Lower leg skin (tissue), 4 donors: ENCODE measurements around the gene COA8. TPM values are rescaled to one million over a fixed set of nuclear protein-coding genes. Genes with fewer than 3 reads are reported as not detected.

ENCODE experiments used
- DNase-seq, 2 donors: peaks; one replicate each; pipeline ENCODE4 v3.0.0-alpha.2; 2019; ENCODE audit warnings: low spot score in 2 of 2
- H3K4me3 ChIP-seq: fragments of 200-600 bp; sonication (generic); 2 replicates; pipeline ENCODE4 v1.5.1; 2017; ENCODE audit warnings: mild to moderate bottlenecking, low read depth; ENCODE audit not compliant: poor library complexity, severe bottlenecking
- CTCF ChIP-seq, 3 donors: fragments of 450-650 bp; IDR thresholded peaks; one replicate each; pipeline ENCODE4 v1.5.1; 2016; ENCODE audit warnings: antibody characterized with exemption in 3 of 3, mild to moderate bottlenecking in 3 of 3, moderate library complexity in 2 of 3
- POLR2A ChIP-seq, 2 donors: fragments of 450-650 bp; IDR thresholded peaks; one replicate each; pipeline ENCODE4 v1.6.1; 2016 to 2017; ENCODE audit warnings: antibody characterized with exemption in 2 of 2, mild to moderate bottlenecking in 1 of 2, moderate library complexity in 1 of 2
- WGBS, 2 donors: methylation state at CpG; one replicate each; pipeline ENCODE4 v1.1.5; 2018; 5-methylcytosine and 5-hydroxymethylcytosine counted together
- intact Hi-C: fragments of 100-400 bp; cut with DNase I; formaldehyde crosslinking; loops from one replicate; pipeline ENCODE4 v1.15.0; 2023; ENCODE audit warnings: low total_unique reads
- total RNA-seq, 4 donors: library from RNA; depleted of rRNA; stranded (reverse); fragments of >200 nt; gene quantifications; one replicate each; pipeline ENCODE4 v1.1.0, GENCODE V29; 2016

Gene COA8
- total RNA-seq, 4 donors from 2014 or later = 21.0 to 32.9 (median 30.0) TPM

GRCh38 chr14:103563844-103564505 lies 1.2 kb downstream of the COA8 start:
- WGBS, 2 donors = 50 to 54% methylated on average over 21 of the region's 21 CpGs
- no peak for TF ChIP-seq POLR2A (IDR thresholded peaks at IDR 0.05)
- no peak for TF ChIP-seq CTCF (IDR thresholded peaks at IDR 0.05)
- no peak overlapping the region for H3K4me3 ChIP-seq
- intact Hi-C loops = no loop called here
- DNase-seq = no peak

GRCh38 chr14:103568952-103569351 lies 6.2 kb downstream of the COA8 start:
- no peak overlapping the region for H3K4me3 ChIP-seq
- 71 to 75% methylated on average over 8 of the region's 8 CpGs for WGBS, 2 donors
- TF ChIP-seq POLR2A (IDR thresholded peaks at IDR 0.05) = no peak
- TF ChIP-seq CTCF (IDR thresholded peaks at IDR 0.05) = no peak
- intact Hi-C loops = no loop called here
- no peak for DNase-seq

GRCh38 chr14:103569408-103569807 lies 6.6 kb downstream of the COA8 start:
- TF ChIP-seq POLR2A (IDR thresholded peaks at IDR 0.05) (no peak), CTCF (IDR thresholded peaks at IDR 0.05) (no peak)
- no peak for DNase-seq
- WGBS, 2 donors = 75 to 78% methylated on average over 11 of the region's 11 CpGs
- intact Hi-C loops = no loop called here
- no peak overlapping the region for H3K4me3 ChIP-seq

- TF ChIP-seq POLR2A (IDR thresholded peaks at IDR 0.05) (no peak), CTCF (IDR thresholded peaks at IDR 0.05) (no peak)
- no peak for DNase-seq
- intact Hi-C loops = loop anchor here (10.0 kb wide), 1 partner anchor 131 kb away; no protein-coding TSS in a partner anchor
- 53% methylated on average over 6 of the region's 6 CpGs for WGBS, 2 donors
- no peak overlapping the region for H3K4me3 ChIP-seq
Observed at GRCh38 chr14:103574104-103574503, 11.3 kb downstream of the COA8 start.

- DNase-seq = no peak
- whole genome bisulfite sequencing, 2 donors = 87% methylated on average over 18 of the region's 18 CpGs
- H3K4me3 ChIP-seq = no peak overlapping the region
- TF ChIP-seq POLR2A (IDR thresholded peaks at IDR 0.05) = no peak
- TF ChIP-seq CTCF (IDR thresholded peaks at IDR 0.05) = no peak
- intact Hi-C loops = loop anchor here (10.0 kb wide), 1 partner anchor 130 kb away; no protein-coding TSS in a partner anchor
Observed at GRCh38 chr14:103574707-103575285, 12.0 kb downstream of the COA8 start.
